SK-N-SH (cell line): ENCODE measurements around the gene CEP78. TPM values are rescaled to one million over a fixed set of nuclear protein-coding genes. Genes with fewer than 3 reads are reported as not detected.

Experiments used
- CTCF ChIA-PET: fragments of 300-600, 350-600 bp; formaldehyde crosslinking; extraction: SDS; loops from one replicate; lab custom pipeline; 2021; lab: Yijun Ruan, JAX
- POLR2A ChIA-PET: fragments of 350-600 bp; sonication (Branson Sonifier 250); formaldehyde crosslinking; extraction: SDS; loops from one replicate; lab custom pipeline; 2020; ENCODE audit warnings: antibody characterized with exemption, inconsistent platforms; lab: Yijun Ruan, JAX
- DNase-seq: peaks from one replicate; pipeline ENCODE4 v3.0.0; 2012
- H2AFZ ChIP-seq: fragments of 200-600 bp; sonication (generic); 2 replicates; pipeline ENCODE4 v1.8.1; 2016; ENCODE audit warnings: antibody characterized with exemption, mild to moderate bottlenecking, low read depth
- H3F3A ChIP-seq: fragments of 200-600 bp; sonication (generic); replicated peaks from 2 replicates; pipeline ENCODE3; 2016; ENCODE audit warnings: antibody characterized with exemption, mild to moderate bottlenecking; ENCODE audit not compliant: insufficient read depth
- H3K27ac ChIP-seq, 2 experiments: fragments of 200-500 bp in 1 of 2; fragments of 200-600 bp in 1 of 2; sonication (Bioruptor generic) in 1 of 2; sonication (generic), shearing (Covaris generic) in 1 of 2; 2 replicates each; pipeline versions ENCODE4 v1.5.1 to v1.6.1; 2014 to 2016; ENCODE audit warnings: low read depth in 2 of 2, inconsistent platforms in 1 of 2, low read length in 1 of 2, mild to moderate bottlenecking in 1 of 2, mixed read lengths in 1 of 2
- H3K27me3 ChIP-seq: fragments of 200-600 bp; sonication (generic), shearing (Covaris generic); 2 replicates; pipeline ENCODE4 v1.6.1; 2016; ENCODE audit warnings: mixed run types; ENCODE audit not compliant: insufficient read depth
- H3K36me3 ChIP-seq, 2 experiments: fragments of 200-500 bp in 1 of 2; fragments of 200-600 bp in 1 of 2; sonication (Bioruptor generic) in 1 of 2; sonication (generic) in 1 of 2; replicated peaks in 1 of 2; 2 replicates each; pipeline versions ENCODE3 to v1.5.1; 2014 to 2016; ENCODE audit warnings: low read length in 1 of 2, mild to moderate bottlenecking in 1 of 2; ENCODE audit not compliant: insufficient read depth in 2 of 2, control insufficient read depth in 1 of 2
- H3K4me1 ChIP-seq, 2 experiments: fragments of 200-500 bp in 1 of 2; fragments of 200-600 bp in 1 of 2; sonication (Bioruptor generic) in 1 of 2; sonication (generic), shearing (Covaris generic) in 1 of 2; 2 replicates each; pipeline versions ENCODE4 v1.5.1 to v1.6.1; 2014 to 2016; ENCODE audit warnings: low read depth in 1 of 2, low read length in 1 of 2, mixed run types in 1 of 2; ENCODE audit not compliant: insufficient read depth in 2 of 2, control insufficient read depth in 1 of 2
- H3K4me2 ChIP-seq: fragments of 200-600 bp; sonication (generic), shearing (Covaris generic); 2 replicates; pipeline ENCODE4 v1.6.1; 2017; ENCODE audit warnings: mixed run types
- H3K4me3 ChIP-seq, 2 experiments: fragments of 200-500 bp in 1 of 2; fragments of 200-600 bp in 1 of 2; sonication (Bioruptor generic) in 1 of 2; sonication (generic), shearing (Covaris generic) in 1 of 2; 2 replicates each; pipeline versions ENCODE4 v1.5.1 to v1.8.1; 2014 to 2016; ENCODE audit warnings: low read depth in 2 of 2, inconsistent platforms in 1 of 2, low read length in 1 of 2, mild to moderate bottlenecking in 1 of 2, mixed read lengths in 1 of 2, moderate library complexity in 1 of 2
- H3K79me2 ChIP-seq: fragments of 200-600 bp; sonication (generic); 2 replicates; pipeline ENCODE4 v1.8.1; 2017; ENCODE audit warnings: mild to moderate bottlenecking; ENCODE audit not compliant: insufficient read depth
- H3K9ac ChIP-seq: fragments of 200-600 bp; sonication (generic); 2 replicates; pipeline ENCODE4 v1.6.1; 2017; ENCODE audit warnings: mixed run types
- H3K9me2 ChIP-seq: fragments of 200-600 bp; sonication (generic); 2 replicates; pipeline ENCODE4 v1.6.1; 2017; ENCODE audit warnings: mixed run types
- H3K9me3 ChIP-seq: fragments of 200-600 bp; sonication (generic); 2 replicates; pipeline ENCODE4 v1.6.1; 2017; ENCODE audit warnings: mixed run types, mild to moderate bottlenecking, moderate library complexity
- H4K20me1 ChIP-seq: fragments of 200-600 bp; sonication (generic); 2 replicates; pipeline ENCODE4 v1.6.1; 2017; ENCODE audit warnings: mild to moderate bottlenecking, mixed run types; ENCODE audit not compliant: insufficient read depth
- ELF1 ChIP-seq: IDR thresholded peaks from 2 replicates; pipeline ENCODE4 v1.4.0; 2012
- EP300 ChIP-seq, 2 experiments: IDR thresholded peaks; 2 replicates each; pipeline versions ENCODE4 v1.4.0 to v1.6.1; 2012; ENCODE audit warnings: borderline replicate concordance in 1 of 2, low read depth in 1 of 2, low read length in 1 of 2
- FOSL2 ChIP-seq: IDR thresholded peaks from 2 replicates; pipeline ENCODE4 v1.4.0; 2012; ENCODE audit warnings: low read depth, mild to moderate bottlenecking, moderate library complexity, borderline replicate concordance
- FOXM1 ChIP-seq: IDR thresholded peaks from 2 replicates; pipeline ENCODE4 v1.4.0; 2012; ENCODE audit warnings: low read depth, mild to moderate bottlenecking
- GABPA ChIP-seq: IDR thresholded peaks from 2 replicates; pipeline ENCODE4 v1.4.0; 2012; ENCODE audit warnings: low read depth, mild to moderate bottlenecking
- GATA2 ChIP-seq: sonication (generic); formaldehyde crosslinking; IDR thresholded peaks from 2 replicates; pipeline ENCODE4 v1.5.0; 2020; ENCODE audit warnings: mild to moderate bottlenecking, missing genetic modification reagents
- JUND ChIP-seq: IDR thresholded peaks from 2 replicates; pipeline ENCODE4 v1.4.0; 2012
- NFIC ChIP-seq: IDR thresholded peaks from 2 replicates; pipeline ENCODE4 v1.4.0; 2012; ENCODE audit warnings: borderline replicate concordance
- NRF1 ChIP-seq: IDR thresholded peaks from 2 replicates; pipeline ENCODE4 v1.6.1; 2012; ENCODE audit warnings: low read depth, mild to moderate bottlenecking, low read length
- RCOR1 ChIP-seq: fragments of 150-350 bp; IDR thresholded peaks from 2 replicates; pipeline ENCODE4 v1.6.1; 2017; ENCODE audit warnings: antibody characterized with exemption, low read length
- WGBS: methylation state at CpG from one replicate; pipeline ENCODE4 v1.1.6; 2017; ENCODE audit warnings: low lambda C conversion rate; 5-methylcytosine and 5-hydroxymethylcytosine counted together
- polyA plus RNA-seq, 3 experiments: library from polyadenylated mRNA; depleted of rRNA; stranded (reverse); fragments of >200 nt; gene quantifications; 2 replicates each; pipeline ENCODE4 v1.2.3, GENCODE V29; 2012
- TF ChIP-seq, protein P1 (sequence below): IDR thresholded peaks from 2 replicates; pipeline ENCODE4 v1.4.0; 2012; ENCODE audit warnings: low read depth, borderline replicate concordance
- TF ChIP-seq, protein P2 (sequence below): IDR thresholded peaks from 2 replicates; pipeline ENCODE4; 2012

CEP78 gene
- polyA plus RNA-seq, 1 of the 3 experiments (the other 2 are of a cell fraction): 6.2 TPM

DNA sequence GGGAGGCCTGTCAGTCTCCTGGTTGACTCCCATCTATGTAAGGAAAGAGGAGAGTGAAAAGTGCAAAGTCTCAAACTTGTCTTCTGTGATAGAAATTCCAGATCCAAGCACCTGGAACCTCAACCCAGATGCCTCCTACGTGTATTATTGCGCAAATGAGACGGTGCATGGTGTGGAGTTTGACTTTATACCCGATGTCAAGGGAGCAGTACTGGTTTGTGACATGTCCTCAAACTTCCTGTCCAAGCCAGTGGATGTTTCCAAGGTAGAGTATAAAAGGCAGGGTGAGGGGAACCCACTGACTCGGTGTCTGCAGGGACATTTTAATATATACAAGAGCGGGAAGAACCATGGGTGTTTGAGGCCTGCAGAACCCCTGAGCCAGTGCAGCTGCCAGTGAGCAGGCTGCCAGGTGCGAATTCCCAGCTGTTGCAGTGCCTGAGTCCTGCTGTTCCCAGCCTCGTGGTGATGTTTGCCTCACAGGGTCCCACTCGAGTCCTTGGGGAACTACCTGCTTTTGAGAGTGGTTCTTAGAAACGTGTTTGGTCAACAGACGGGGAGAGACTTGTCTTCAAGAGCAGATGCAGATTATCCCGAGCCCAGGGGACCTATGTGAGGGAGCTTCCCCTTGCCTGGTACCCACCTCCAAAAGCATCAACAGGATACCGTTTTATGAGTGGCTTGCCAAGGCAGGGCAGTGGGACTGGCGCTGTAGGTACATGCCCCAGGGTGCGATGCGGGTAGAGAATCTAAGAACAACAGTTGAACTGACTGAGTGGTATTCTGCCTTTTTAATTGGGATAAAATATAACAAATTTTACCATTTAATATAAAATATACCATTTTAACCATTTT, 70.6 kb downstream of the CEP78 start:
- DNase-seq: no peak
- TF ChIP-seq FOXM1: no peak
- TF ChIP-seq NRF1: no peak
- TF ChIP-seq ELF1: no peak
- no peak for TF ChIP-seq GABPA
- TF ChIP-seq, protein P1, sequence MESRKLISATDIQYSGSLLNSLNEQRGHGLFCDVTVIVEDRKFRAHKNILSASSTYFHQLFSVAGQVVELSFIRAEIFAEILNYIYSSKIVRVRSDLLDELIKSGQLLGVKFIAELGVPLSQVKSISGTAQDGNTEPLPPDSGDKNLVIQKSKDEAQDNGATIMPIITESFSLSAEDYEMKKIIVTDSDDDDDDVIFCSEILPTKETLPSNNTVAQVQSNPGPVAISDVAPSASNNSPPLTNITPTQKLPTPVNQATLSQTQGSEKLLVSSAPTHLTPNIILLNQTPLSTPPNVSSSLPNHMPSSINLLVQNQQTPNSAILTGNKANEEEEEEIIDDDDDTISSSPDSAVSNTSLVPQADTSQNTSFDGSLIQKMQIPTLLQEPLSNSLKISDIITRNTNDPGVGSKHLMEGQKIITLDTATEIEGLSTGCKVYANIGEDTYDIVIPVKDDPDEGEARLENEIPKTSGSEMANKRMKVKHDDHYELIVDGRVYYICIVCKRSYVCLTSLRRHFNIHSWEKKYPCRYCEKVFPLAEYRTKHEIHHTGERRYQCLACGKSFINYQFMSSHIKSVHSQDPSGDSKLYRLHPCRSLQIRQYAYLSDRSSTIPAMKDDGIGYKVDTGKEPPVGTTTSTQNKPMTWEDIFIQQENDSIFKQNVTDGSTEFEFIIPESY: no peak
- TF ChIP-seq, protein P2, sequence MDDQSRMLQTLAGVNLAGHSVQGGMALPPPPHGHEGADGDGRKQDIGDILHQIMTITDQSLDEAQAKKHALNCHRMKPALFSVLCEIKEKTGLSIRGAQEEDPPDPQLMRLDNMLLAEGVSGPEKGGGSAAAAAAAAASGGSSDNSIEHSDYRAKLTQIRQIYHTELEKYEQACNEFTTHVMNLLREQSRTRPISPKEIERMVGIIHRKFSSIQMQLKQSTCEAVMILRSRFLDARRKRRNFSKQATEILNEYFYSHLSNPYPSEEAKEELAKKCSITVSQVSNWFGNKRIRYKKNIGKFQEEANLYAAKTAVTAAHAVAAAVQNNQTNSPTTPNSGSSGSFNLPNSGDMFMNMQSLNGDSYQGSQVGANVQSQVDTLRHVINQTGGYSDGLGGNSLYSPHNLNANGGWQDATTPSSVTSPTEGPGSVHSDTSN: no peak
- TF ChIP-seq NFIC: no peak
- TF ChIP-seq GATA2: no peak
- Histone ChIP-seq H3K4me2 (no peak overlapping the region), H3K4me3 (no peak overlapping the region), H3K79me2 (no peaks in the 10 kb centered on the region), H3K27me3 (no peaks in the 10 kb centered on the region), H3K9me3 (no peaks in the 10 kb centered on the region), H3K9me2 (no peaks in the 10 kb centered on the region), H2AFZ (no peak overlapping the region), H3F3A (no peaks in the 10 kb centered on the region), H3K27ac (peak overlapping the region in 1 of 2 experiments; percentile 82; a peak in 2 of 4 replicates), H4K20me1 (no peaks in the 10 kb centered on the region), H3K36me3 (peaks cover 28 to 62% of the 10 kb centered on the region in 2 experiments), H3K4me1 (peaks cover 0 to 28% of the 10 kb centered on the region in 2 experiments; a peak in 2 of 4 replicates), H3K9ac (no peak overlapping the region)
- 95% methylated on average over 15 of the region's 16 CpGs for WGBS
- ChIA-PET CTCF (interaction anchor here (1.0 kb wide), 1 partner anchor 10 kb away, joined by 3 read pairs; the partner anchor contains the start of gene PSAT1), POLR2A (interaction anchor here (0.6 to 1.3 kb wide), 3 partner anchors 8 to 36 kb away, joined by 3 read pairs; partner anchors contain the start of gene PSAT1)

DNA sequence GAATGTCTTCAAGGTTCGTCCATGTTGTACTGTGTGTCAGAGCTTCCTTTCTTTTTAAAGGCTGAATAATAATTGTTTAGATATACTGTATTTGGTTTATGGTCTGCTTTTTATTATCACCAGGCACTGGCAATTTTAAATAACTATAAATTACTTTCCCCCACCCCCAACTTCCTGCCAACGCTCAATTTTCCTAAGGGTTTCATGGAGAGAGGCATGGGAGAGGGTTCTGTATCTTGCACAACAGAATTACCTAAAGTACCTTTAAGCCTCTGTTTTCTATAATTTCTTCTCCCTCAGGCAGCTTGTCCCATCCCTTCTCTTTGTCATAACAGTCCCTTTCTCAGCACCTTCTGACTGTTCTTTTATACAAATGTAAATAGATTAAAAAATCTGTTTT, 71.5 kb downstream of the CEP78 start:
- DNase-seq: peak; percentile 49
- H3K27me3 ChIP-seq: no peaks in the 10 kb centered on the region
- no peaks in the 10 kb centered on the region for H4K20me1 ChIP-seq
- H3K27ac ChIP-seq: peak overlapping the region in 1 of 2 experiments; percentile 82; a peak in 2 of 4 replicates
- H3F3A ChIP-seq: no peaks in the 10 kb centered on the region
- POLR2A ChIA-PET: interaction anchor here (0.9 to 1.3 kb wide), 2 partner anchors 9 to 11 kb away, joined by 3 read pairs; no protein-coding TSS in a partner anchor
- no peaks in the 10 kb centered on the region for H3K9me2 ChIP-seq
- peaks cover 0 to 28% of the 10 kb centered on the region in 2 experiments; a peak in 2 of 4 replicates for H3K4me1 ChIP-seq
- 65% methylated on average over 2 of the region's 2 CpGs for WGBS
- H3K36me3 ChIP-seq: peaks cover 24 to 55% of the 10 kb centered on the region in 2 experiments
- H3K9ac ChIP-seq: no peak overlapping the region
- no peak overlapping the region for H3K4me3 ChIP-seq
- no peak overlapping the region for H3K4me2 ChIP-seq
- no peaks in the 10 kb centered on the region for H3K9me3 ChIP-seq
- CTCF ChIA-PET: no interaction called here
- H2AFZ ChIP-seq: no peak overlapping the region
- no peaks in the 10 kb centered on the region for H3K79me2 ChIP-seq
- TF ChIP-seq FOSL2: no peak
- TF ChIP-seq RCOR1: peak; percentile 52; the same call in 1 of the 2 replicates
- TF ChIP-seq JUND: no peak
- peak in 1 of 2 experiments; percentile 66; a peak in 2 of 4 replicates for TF ChIP-seq EP300 (IDR thresholded peaks at IDR 0.05; ENCODE audit: borderline replicate concordance in 1 of 2, low read depth in 1 of 2, low read length in 1 of 2)
